Body of pancreas (tissue), 4 donors: Measurements from ENCODE around the gene USPL1.

ENCODE experiments used
- CTCF ChIP-seq, 7 experiments: fragments of 450-650 bp in 4 of 7; fragments of 200-600 bp in 3 of 7; sonication (generic) in 3 of 7; IDR thresholded peaks; one replicate each; pipeline ENCODE4 v1.5.1; 2016 to 2019; ENCODE audit warnings: antibody characterized with exemption in 7 of 7
- POLR2A ChIP-seq, 3 donors: fragments of 450-650 bp; IDR thresholded peaks; one replicate each; pipeline ENCODE4 v1.6.1; 2016; ENCODE audit warnings: antibody characterized with exemption in 3 of 3, mild to moderate bottlenecking in 2 of 3

GRCh38 chr13:30675717-30676116 is 58.0 kb downstream of the USPL1 start:
- TF ChIP-seq CTCF (IDR thresholded peaks at IDR 0.05) = no peak
- no peak for TF ChIP-seq POLR2A (IDR thresholded peaks at IDR 0.05)
